Esophagus (tissue), 2 donors: ENCODE data around the gene WDR36. TPM values are rescaled to one million over a fixed set of nuclear protein-coding genes. Genes with fewer than 3 reads are reported as not detected.

ENCODE experiments used
- H3K27ac ChIP-seq, 2 donors: one replicate each; pipeline ENCODE4 v1.5.1; 2013; ENCODE audit warnings: low read depth in 2 of 2, mild to moderate bottlenecking in 2 of 2, inconsistent platforms in 1 of 2, low read length in 1 of 2, moderate library complexity in 1 of 2
- H3K27me3 ChIP-seq, 2 donors: one replicate each; pipeline ENCODE4 v1.6.1; 2013; ENCODE audit warnings: low read length in 2 of 2, control low read depth in 1 of 2, mild to moderate bottlenecking in 1 of 2; ENCODE audit not compliant: insufficient read depth in 2 of 2, control insufficient read depth in 1 of 2
- H3K36me3 ChIP-seq, 2 donors: one replicate each; pipeline ENCODE4 v1.6.1; 2013; ENCODE audit warnings: low read length in 1 of 2; ENCODE audit not compliant: control insufficient read depth in 2 of 2, insufficient read depth in 2 of 2
- H3K4me1 ChIP-seq, 2 donors: one replicate each; pipeline ENCODE4 v1.6.1; 2013; ENCODE audit warnings: low read length in 1 of 2; ENCODE audit not compliant: control insufficient read depth in 2 of 2, insufficient read depth in 2 of 2
- H3K4me3 ChIP-seq, 2 donors: one replicate each; pipeline ENCODE4 v1.5.1; 2013; ENCODE audit warnings: low read length in 2 of 2, mild to moderate bottlenecking in 2 of 2, low read depth in 1 of 2, moderate library complexity in 1 of 2
- H3K9me3 ChIP-seq, 2 donors: one replicate each; pipeline ENCODE4 v1.6.1; 2013; ENCODE audit warnings: mild to moderate bottlenecking in 2 of 2, low read depth in 1 of 2, low read length in 1 of 2, moderate library complexity in 1 of 2; ENCODE audit not compliant: control insufficient read depth in 2 of 2, insufficient read depth in 1 of 2
- WGBS, 2 donors: extraction: QIAGEN DNeasy Blood & Tissue Kit; methylation state at CpG; one replicate each; pipeline ENCODE4 v1.1.7; 2013; 5-methylcytosine and 5-hydroxymethylcytosine counted together
- polyA plus RNA-seq, 2 donors: library from polyadenylated mRNA; stranded (reverse); fragments of 200-250 nt; gene quantifications; one replicate each; pipeline ENCODE4 v1.2.3, GENCODE V29; 2013
- donor health status: healthy with polysubstance abuse.
- donor health status: Bipolar disorder and iron deficiency.

Gene WDR36
- polyA plus RNA-seq, 2 donors: 6.1 to 6.5 TPM

- Histone ChIP-seq H3K9me3 (no peaks in the 10 kb centered on the region), H3K4me1 (no peaks in the 10 kb centered on the region), H3K4me3 (no peak overlapping the region), H3K27ac (no peak overlapping the region), H3K27me3 (no peaks in the 10 kb centered on the region), H3K36me3 (no peaks in the 10 kb centered on the region)
- 64 to 68% methylated on average over 1 of the region's 1 CpG for WGBS, 2 donors
Observed at GRCh38 chr5:111144352-111144930, 52.3 kb downstream of the WDR36 start.

- Histone ChIP-seq H3K9me3 (no peaks in the 10 kb centered on the region), H3K4me1 (no peaks in the 10 kb centered on the region)
- 55 to 64% methylated on average over 2 of the region's 2 CpGs for WGBS, 2 donors
Observed at GRCh38 chr5:111146053-111146452, 53.9 kb downstream of the WDR36 start.

GRCh38 chr5:111147502-111147901 is 55.4 kb downstream of the WDR36 start:
- Histone ChIP-seq H3K9me3 (no peaks in the 10 kb centered on the region), H3K4me1 (no peaks in the 10 kb centered on the region), H3K4me3 (no peak overlapping the region), H3K27me3 (no peaks in the 10 kb centered on the region), H3K36me3 (no peaks in the 10 kb centered on the region), H3K27ac (no peak overlapping the region)
- 86 to 92% methylated on average over 3 of the region's 3 CpGs for WGBS, 2 donors

More at GRCh38 chr5:111146053-111146452, 53.9 kb downstream of the WDR36 start:
- no peak overlapping the region for H3K27ac ChIP-seq
- H3K27me3 ChIP-seq: no peaks in the 10 kb centered on the region
- no peaks in the 10 kb centered on the region for H3K36me3 ChIP-seq
- H3K4me3 ChIP-seq: no peak overlapping the region

- Histone ChIP-seq H3K36me3 (no peaks in the 10 kb centered on the region), H3K9me3 (no peaks in the 10 kb centered on the region), H3K27me3 (no peaks in the 10 kb centered on the region), H3K4me1 (no peaks in the 10 kb centered on the region), H3K27ac (no peak overlapping the region), H3K4me3 (no peak overlapping the region)
- WGBS, 2 donors: 74 to 75% methylated on average over 2 of the region's 2 CpGs
Observed at GRCh38 chr5:111151998-111152397, 59.9 kb downstream of the WDR36 start.

GRCh38 chr5:111153483-111153882 is 61.3 kb downstream of the WDR36 start:
- Histone ChIP-seq H3K4me3 (no peak overlapping the region), H3K27ac (no peak overlapping the region), H3K9me3 (no peaks in the 10 kb centered on the region), H3K27me3 (no peaks in the 10 kb centered on the region), H3K4me1 (no peaks in the 10 kb centered on the region), H3K36me3 (no peaks in the 10 kb centered on the region)
- 39 to 54% methylated on average over 1 of the region's 1 CpG for WGBS, 2 donors

GRCh38 chr5:111153945-111154344 is 61.8 kb downstream of the WDR36 start:
- WGBS, 2 donors: 54 to 73% methylated on average over 3 of the region's 3 CpGs
- H3K9me3 ChIP-seq: no peaks in the 10 kb centered on the region
- no peaks in the 10 kb centered on the region for H3K27me3 ChIP-seq
- no peak overlapping the region for H3K27ac ChIP-seq
- H3K4me1 ChIP-seq: no peaks in the 10 kb centered on the region
- H3K36me3 ChIP-seq: no peaks in the 10 kb centered on the region
- no peak overlapping the region for H3K4me3 ChIP-seq

GRCh38 chr5:111158105-111158744 is 66.1 kb downstream of the WDR36 start:
- Histone ChIP-seq H3K27me3 (no peaks in the 10 kb centered on the region), H3K9me3 (no peaks in the 10 kb centered on the region), H3K4me1 (no peaks in the 10 kb centered on the region), H3K36me3 (no peaks in the 10 kb centered on the region), H3K4me3 (no peak overlapping the region), H3K27ac (no peak overlapping the region)
- 14 to 15% methylated on average over 9 of the region's 9 CpGs for WGBS, 2 donors

- H3K9me3 ChIP-seq: no peaks in the 10 kb centered on the region
- WGBS, 2 donors: 72 to 76% methylated on average over 7 of the region's 7 CpGs
- no peaks in the 10 kb centered on the region for H3K36me3 ChIP-seq
Observed at GRCh38 chr5:111159845-111160244, 67.7 kb downstream of the WDR36 start.

GRCh38 chr5:111163000-111163399 is 70.9 kb downstream of the WDR36 start:
- 95 to 98% methylated on average over 1 of the region's 1 CpG for WGBS, 2 donors
- no peaks in the 10 kb centered on the region for H3K36me3 ChIP-seq

More at GRCh38 chr5:111159845-111160244, 67.7 kb downstream of the WDR36 start:
- no peaks in the 10 kb centered on the region for H3K27me3 ChIP-seq
- no peak overlapping the region for H3K4me3 ChIP-seq
- no peaks in the 10 kb centered on the region for H3K4me1 ChIP-seq
- no peak overlapping the region for H3K27ac ChIP-seq

GRCh38 chr5:111165058-111165457 is 72.9 kb downstream of the WDR36 start:
- Histone ChIP-seq H3K27me3 (no peaks in the 10 kb centered on the region), H3K27ac (no peak overlapping the region), H3K4me3 (no peak overlapping the region), H3K4me1 (no peaks in the 10 kb centered on the region), H3K36me3 (no peaks in the 10 kb centered on the region), H3K9me3 (no peaks in the 10 kb centered on the region)
- WGBS, 2 donors: 78 to 94% methylated on average over 2 of the region's 2 CpGs

More at GRCh38 chr5:111163000-111163399, 70.9 kb downstream of the WDR36 start:
- Histone ChIP-seq H3K27me3 (no peaks in the 10 kb centered on the region), H3K4me1 (no peaks in the 10 kb centered on the region), H3K27ac (no peak overlapping the region), H3K4me3 (no peak overlapping the region), H3K9me3 (no peaks in the 10 kb centered on the region)
